Ishikawa (cell line): Measurements from ENCODE around the gene PPP1R12C.

Experiments
- CEBPB ChIP-seq: IDR thresholded peaks from 2 replicates; pipeline ENCODE4 v1.6.1; 2012
- CREB1 ChIP-seq: IDR thresholded peaks from 2 replicates; pipeline ENCODE4 v1.6.1; 2012; ENCODE audit warnings: low read depth
- EGR1 ChIP-seq: IDR thresholded peaks from 2 replicates; pipeline ENCODE4 v1.6.1; 2012
- EP300 ChIP-seq: IDR thresholded peaks from 2 replicates; pipeline ENCODE4 v1.6.1; 2012; ENCODE audit warnings: borderline replicate concordance
- FOXM1 ChIP-seq: IDR thresholded peaks from 2 replicates; pipeline ENCODE4 v1.6.1; 2012; ENCODE audit warnings: low read depth, borderline replicate concordance
- NFIC ChIP-seq: IDR thresholded peaks from 2 replicates; pipeline ENCODE4 v1.6.1; 2012
- RAD21 ChIP-seq: IDR thresholded peaks from 2 replicates; pipeline ENCODE4 v1.6.1; 2012; ENCODE audit warnings: low read depth
- TAF1 ChIP-seq: IDR thresholded peaks from 2 replicates; pipeline ENCODE4 v1.6.1; 2012; ENCODE audit warnings: low read depth, mild to moderate bottlenecking
- TCF12 ChIP-seq: IDR thresholded peaks from 2 replicates; pipeline ENCODE4 v1.6.1; 2012; ENCODE audit warnings: low read depth
- TEAD4 ChIP-seq: IDR thresholded peaks from 2 replicates; pipeline ENCODE4 v1.6.1; 2012
- YY1 ChIP-seq: IDR thresholded peaks from 2 replicates; pipeline ENCODE4 v1.6.1; 2012; ENCODE audit warnings: low read depth
- ZBTB7A ChIP-seq: IDR thresholded peaks from 2 replicates; pipeline ENCODE4 v1.6.1; 2012; ENCODE audit warnings: low read depth
- TF ChIP-seq, protein P1 (sequence below): IDR thresholded peaks from 2 replicates; pipeline ENCODE4 v1.6.1; 2012
- TF ChIP-seq, protein P2 (sequence below): IDR thresholded peaks from 2 replicates; pipeline ENCODE4 v1.6.1; 2012; ENCODE audit warnings: low read depth, mild to moderate bottlenecking
- TF ChIP-seq, protein P3 (sequence below): IDR thresholded peaks from 2 replicates; pipeline ENCODE4 v1.6.1; 2012

PPP1R12C gene

DNA sequence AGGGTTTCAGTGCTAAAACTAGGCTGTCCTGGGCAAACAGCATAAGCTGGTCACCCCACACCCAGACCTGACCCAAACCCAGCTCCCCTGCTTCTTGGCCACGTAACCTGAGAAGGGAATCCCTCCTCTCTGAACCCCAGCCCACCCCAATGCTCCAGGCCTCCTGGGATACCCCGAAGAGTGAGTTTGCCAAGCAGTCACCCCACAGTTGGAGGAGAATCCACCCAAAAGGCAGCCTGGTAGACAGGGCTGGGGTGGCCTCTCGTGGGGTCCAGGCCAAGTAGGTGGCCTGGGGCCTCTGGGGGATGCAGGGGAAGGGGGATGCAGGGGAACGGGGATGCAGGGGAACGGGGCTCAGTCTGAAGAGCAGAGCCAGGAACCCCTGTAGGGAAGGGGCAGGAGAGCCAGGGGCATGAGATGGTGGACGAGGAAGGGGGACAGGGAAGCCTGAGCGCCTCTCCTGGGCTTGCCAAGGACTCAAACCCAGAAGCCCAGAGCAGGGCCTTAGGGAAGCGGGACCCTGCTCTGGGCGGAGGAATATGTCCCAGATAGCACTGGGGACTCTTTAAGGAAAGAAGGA, 2.8 kb downstream of the PPP1R12C start:
- TF ChIP-seq CREB1 (no peak), YY1 (no peak)
- TF ChIP-seq, protein P1, sequence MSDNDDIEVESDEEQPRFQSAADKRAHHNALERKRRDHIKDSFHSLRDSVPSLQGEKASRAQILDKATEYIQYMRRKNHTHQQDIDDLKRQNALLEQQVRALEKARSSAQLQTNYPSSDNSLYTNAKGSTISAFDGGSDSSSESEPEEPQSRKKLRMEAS: no peak
- TF ChIP-seq, protein P2, sequence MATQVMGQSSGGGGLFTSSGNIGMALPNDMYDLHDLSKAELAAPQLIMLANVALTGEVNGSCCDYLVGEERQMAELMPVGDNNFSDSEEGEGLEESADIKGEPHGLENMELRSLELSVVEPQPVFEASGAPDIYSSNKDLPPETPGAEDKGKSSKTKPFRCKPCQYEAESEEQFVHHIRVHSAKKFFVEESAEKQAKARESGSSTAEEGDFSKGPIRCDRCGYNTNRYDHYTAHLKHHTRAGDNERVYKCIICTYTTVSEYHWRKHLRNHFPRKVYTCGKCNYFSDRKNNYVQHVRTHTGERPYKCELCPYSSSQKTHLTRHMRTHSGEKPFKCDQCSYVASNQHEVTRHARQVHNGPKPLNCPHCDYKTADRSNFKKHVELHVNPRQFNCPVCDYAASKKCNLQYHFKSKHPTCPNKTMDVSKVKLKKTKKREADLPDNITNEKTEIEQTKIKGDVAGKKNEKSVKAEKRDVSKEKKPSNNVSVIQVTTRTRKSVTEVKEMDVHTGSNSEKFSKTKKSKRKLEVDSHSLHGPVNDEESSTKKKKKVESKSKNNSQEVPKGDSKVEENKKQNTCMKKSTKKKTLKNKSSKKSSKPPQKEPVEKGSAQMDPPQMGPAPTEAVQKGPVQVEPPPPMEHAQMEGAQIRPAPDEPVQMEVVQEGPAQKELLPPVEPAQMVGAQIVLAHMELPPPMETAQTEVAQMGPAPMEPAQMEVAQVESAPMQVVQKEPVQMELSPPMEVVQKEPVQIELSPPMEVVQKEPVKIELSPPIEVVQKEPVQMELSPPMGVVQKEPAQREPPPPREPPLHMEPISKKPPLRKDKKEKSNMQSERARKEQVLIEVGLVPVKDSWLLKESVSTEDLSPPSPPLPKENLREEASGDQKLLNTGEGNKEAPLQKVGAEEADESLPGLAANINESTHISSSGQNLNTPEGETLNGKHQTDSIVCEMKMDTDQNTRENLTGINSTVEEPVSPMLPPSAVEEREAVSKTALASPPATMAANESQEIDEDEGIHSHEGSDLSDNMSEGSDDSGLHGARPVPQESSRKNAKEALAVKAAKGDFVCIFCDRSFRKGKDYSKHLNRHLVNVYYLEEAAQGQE: no peak

DNA sequence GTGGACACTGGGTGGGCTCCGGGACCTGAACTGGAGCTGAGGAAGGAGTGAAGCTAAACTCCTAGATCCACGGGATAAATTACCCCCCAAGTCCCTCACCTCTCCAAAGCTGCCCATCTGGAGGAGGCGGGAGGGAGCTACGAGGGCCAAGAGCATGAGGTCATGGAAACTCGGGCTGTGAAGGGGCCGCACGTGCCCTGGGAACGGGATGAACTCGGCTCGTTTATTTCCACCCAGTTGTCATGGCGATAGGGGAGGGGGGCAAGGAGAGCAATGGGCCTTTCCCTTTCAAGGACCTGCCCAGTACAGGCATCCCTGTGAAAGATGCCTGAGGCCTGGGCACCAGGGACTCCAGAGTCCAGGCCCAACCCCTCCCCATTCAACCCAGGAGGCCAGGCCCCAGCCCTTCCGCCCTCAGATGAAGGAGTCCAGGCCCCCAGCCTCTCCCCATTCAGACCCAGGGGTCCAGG, 3.8 kb downstream of the PPP1R12C start:
- TF ChIP-seq, protein P1: peak; percentile 92
- TF ChIP-seq CREB1 (no peak), TEAD4 (0 out of 2 replicates have a peak, but pooled peaks have one; percentile 20), YY1 (no peak), EP300 (no peak), ZBTB7A (no peak), TCF12 (no peak), CEBPB (no peak), TAF1 (no peak), NFIC (no peak), FOXM1 (no peak), RAD21 (no peak), EGR1 (no peak)
- TF ChIP-seq, protein P2: no peak
- TF ChIP-seq, protein P3, sequence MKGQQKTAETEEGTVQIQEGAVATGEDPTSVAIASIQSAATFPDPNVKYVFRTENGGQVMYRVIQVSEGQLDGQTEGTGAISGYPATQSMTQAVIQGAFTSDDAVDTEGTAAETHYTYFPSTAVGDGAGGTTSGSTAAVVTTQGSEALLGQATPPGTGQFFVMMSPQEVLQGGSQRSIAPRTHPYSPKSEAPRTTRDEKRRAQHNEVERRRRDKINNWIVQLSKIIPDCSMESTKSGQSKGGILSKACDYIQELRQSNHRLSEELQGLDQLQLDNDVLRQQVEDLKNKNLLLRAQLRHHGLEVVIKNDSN: peak; percentile 67

DNA sequence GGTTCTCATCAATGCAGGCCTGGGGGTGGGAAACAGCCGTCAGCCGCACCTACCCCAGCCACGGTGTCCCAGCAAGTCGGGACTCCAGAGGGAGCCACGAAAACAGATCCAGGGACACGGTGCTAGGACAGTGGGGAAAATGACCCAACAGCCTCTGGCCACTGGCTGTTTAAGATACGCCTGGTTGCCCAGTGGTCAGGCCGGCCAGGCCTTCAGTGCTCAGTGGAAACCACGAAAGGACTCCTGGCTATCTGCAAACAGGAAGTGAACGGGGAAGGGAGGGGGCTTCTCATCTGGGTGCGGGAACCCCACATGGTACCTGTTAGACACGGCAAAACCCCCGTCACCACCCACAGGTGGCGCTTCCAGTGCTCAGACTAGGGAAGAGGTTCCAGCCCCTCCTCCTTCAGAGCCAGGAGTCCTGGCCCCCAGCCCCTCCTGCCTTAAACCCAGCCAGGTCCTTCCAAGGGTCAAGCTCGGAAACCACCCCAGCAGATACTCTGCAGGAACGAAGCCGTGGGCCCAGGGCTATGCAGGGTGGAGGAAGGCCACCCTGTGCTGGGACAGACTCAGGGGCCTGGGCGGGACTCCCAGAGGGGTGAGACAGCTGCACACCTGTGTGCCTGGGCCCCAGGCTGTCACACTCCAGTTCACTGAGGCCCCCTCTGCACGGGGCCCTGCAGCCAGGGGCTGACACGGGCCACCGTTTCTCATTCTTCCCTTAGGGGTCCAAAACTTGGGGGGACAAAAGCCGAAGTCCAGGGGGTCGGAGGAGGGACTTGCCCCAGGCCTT, 4.5 kb downstream of the PPP1R12C start:
- no peak for TF ChIP-seq TCF12
- no peak for TF ChIP-seq TAF1
- TF ChIP-seq, protein P3: no peak

DNA sequence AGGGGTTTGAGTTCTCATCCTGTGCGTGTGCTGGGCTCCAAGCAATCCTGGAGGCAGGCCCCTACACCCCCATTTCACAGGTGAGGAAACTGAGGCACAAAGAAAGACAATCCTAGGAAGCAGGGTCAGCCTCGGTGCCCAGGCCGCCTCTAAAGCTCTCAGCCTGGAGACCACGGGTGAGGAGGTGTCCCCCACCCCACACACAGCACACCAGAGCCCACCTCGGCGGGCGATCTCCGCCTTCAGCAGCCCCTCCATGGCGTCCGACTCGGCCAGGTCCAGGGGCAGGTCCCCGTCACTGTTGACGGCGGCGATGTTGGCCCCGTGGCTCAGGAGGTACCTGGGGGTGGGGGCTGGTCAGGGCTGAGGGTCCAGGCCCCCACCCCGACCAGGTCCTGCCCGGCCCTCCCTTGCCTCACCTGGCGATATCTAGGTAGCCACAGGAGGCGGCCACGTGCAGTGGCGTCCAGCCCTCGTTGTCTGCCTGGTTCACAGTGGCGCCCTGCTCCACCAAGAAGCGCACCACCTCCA, 5.1 kb downstream of the PPP1R12C start:
- TF ChIP-seq NFIC: no peak
- TF ChIP-seq CREB1: no peak
- no peak for TF ChIP-seq TAF1

DNA sequence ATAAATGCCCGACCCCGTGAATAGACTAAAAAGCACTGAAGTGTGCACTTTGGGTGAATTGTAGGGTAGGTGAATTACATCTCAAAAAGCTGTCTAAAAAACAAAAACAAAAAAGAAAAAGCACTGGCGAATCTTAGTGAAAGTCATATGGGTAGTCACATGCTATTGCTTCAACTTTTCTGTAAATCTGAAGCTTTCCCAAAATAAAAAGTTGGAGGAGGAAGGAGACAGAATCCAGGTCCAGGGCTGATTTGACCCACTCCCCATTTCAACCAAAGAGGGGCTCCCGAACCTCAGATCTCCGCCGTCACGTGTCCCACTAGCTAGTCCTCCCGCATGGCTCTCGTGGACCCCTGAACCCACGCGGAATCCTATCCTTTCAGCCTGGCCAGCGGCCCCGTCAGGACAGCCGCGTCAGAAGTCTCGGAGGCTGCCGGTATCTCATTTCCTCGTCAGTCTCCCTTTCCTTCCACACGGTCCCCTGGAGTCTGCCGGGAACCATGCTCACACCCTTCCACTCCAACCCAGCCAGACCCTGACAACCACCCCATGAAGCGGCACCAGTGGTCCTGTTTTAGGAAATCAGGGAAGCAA, 6.1 kb downstream of the PPP1R12C start:
- TF ChIP-seq YY1 (no peak), TAF1 (no peak), RAD21 (no peak), NFIC (no peak), TEAD4 (no peak), CEBPB (no peak), CREB1 (no peak), TCF12 (no peak), ZBTB7A (no peak), EGR1 (no peak), FOXM1 (no peak)
- TF ChIP-seq, protein P3: no peak
- TF ChIP-seq, protein P1: no peak
- TF ChIP-seq, protein P2: no peak
